Activated CD8-positive, alpha-beta memory T cell treated with anti-CD3 and anti-CD28 coated beads for 1 hour (primary cell): ENCODE data around the gene CHAMP1.
A peak's percentile ranks its signal among the peaks of the same experiment; 100 is the strongest.
"Not testable (repeated sequence)": the region's sequence is repeated elsewhere in the genome, so short reads cannot be mapped to it uniquely, and the experiment has no call there.

Experiments
- DNase-seq, 2 donors: peaks; one replicate each; pipeline ENCODE4 v3.0.0-alpha.2; 2020; ENCODE audit warnings: low read depth in 1 of 2; ENCODE audit errors: extremely low read depth in 1 of 2

CHAMP1 gene

GRCh38 chr13:114333881-114334280, 19.6 kb downstream of the CHAMP1 start:
- DNase-seq, result not testable (repeated sequence)

- no peak for DNase-seq
Observed at GRCh38 chr13:114334305-114335053, 20.2 kb downstream of the CHAMP1 start.

- not testable (repeated sequence) for DNase-seq
Observed at GRCh38 chr13:114336457-114336856, 22.2 kb downstream of the CHAMP1 start.

DNA sequence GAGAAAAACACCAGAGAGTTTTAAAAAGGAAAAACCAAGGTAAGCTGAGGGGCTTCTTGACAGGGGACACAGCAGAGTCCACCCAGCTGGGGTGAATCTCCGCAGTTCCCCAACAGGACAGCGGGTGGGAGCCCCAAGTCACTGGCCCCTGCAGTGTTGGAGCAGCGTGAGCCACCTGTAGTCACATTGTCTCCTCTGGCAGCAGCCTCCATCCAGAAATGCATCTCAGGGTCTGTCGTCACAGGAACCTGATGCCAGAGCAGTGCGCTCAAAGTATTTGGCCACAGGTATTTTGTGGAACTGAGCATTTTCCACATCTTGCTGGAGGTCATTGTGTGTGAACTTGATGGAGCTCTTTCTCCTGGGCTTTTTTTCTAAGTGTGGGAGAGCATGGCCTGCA, 24.7 kb downstream of the CHAMP1 start:
- no peak for DNase-seq

DNA sequence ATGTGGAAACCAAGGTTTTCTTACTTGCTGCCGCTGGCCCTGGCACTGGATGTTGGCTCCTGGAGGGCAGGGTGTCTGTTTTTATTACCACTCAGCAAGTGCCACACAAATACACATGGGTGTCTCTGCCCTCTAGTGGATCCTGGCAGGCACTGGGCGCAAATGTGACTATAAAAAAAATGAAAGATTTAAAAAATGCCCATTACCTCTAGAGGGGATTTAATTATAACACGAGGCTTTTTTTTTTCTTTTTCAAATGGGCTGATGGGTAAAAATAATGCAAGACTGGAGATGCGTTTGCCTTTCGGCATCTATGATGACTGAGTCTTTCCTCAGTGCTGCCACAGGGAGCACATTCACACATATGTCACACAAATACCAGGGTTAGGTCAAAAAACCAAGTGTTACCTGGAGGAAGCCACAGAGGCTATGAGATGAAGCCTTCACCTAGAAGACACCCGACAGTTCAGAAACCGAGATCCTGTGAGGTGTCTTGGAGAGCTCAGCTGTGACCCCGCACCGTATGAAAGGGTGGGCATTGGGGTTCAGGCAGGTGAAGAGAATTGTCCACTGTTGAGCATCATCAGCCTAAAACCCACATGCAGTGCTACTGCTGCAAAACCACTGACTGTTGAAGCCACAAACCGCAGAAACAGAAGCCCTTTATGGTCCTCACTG, 25.7 kb downstream of the CHAMP1 start:
- peak; percentile 6 to 14 for DNase-seq

GRCh38 chr13:114341003-114341777, 26.9 kb downstream of the CHAMP1 start:
- DNase-seq, result no peak

- not testable (repeated sequence) for DNase-seq
Observed at GRCh38 chr13:114347256-114347655, 33.0 kb downstream of the CHAMP1 start.

GRCh38 chr13:114352763-114353162, 38.5 kb downstream of the CHAMP1 start:
- DNase-seq, result not testable (repeated sequence)

DNA sequence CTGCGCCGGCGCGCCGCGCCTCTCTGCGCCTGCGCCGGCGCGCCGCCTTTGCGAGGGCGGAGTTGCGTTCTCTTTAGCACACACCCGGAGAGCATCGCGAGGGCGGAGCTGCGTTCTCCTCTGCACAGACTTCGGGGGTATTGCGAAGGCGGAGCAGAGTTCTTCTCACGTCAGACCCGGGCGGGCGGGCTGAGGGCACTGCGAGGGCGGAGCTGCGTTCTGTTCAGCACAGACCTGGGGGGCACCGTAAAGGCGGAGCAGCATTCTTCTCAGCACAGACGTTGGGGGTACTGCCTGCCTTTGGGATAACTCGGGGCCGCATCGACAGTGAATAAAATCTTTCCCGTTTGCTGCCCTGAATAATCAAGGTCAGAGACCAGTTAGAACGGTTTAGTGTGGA, 39.1 kb downstream of the CHAMP1 start:
- DNase-seq, result not testable (repeated sequence)
